ENCODE data around the gene TMEM14A. TPM values are rescaled to one million over a fixed set of nuclear protein-coding genes. Genes with fewer than 3 reads are reported as not detected.
"Not testable (repeated sequence)": the region's sequence is repeated elsewhere in the genome, so short reads cannot be mapped to it uniquely, and the experiment has no call there.

The TMEM14A gene
- polyA plus RNA-seq, 2 donors, result 30.8 to 43.2 TPM

DNA sequence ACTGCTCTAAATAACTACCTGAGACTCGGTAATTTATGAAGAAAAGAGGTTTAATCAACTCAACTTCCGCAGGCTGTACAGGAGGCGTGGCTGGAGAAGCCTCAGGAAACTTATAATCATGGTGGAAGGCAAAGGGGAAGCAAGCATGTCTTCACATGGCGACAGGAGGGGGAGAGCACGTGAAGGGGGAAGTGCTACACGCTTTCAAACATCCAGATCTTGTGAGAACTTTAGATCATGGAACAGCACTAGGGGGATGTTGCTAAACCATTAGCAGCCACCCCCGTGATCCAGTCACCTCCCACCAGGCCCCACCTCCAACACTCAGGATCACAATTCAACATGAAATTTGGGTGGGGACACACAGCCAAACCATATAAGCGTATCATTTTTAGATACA is 5.7 kb downstream of the TMEM14A start:
- not testable (repeated sequence) for H3K9me3 ChIP-seq (ENCODE audit: control insufficient read depth in 2 of 2, insufficient read depth in 1 of 2, low read depth in 1 of 2, low read length in 1 of 2); H3K27ac ChIP-seq (ENCODE audit: low read depth in 2 of 2, low read length in 1 of 2); H3K4me3 ChIP-seq (ENCODE audit: low read depth in 1 of 2, low read length in 2 of 2); H3K4me1 ChIP-seq (ENCODE audit: control insufficient read depth in 2 of 2, insufficient read depth in 2 of 2, low read length in 1 of 2); H3K27me3 ChIP-seq (ENCODE audit: control insufficient read depth in 1 of 2, insufficient read depth in 2 of 2, low read length in 2 of 2)
- 84 to 89% methylated on average over 8 of the region's 8 CpGs for WGBS, 2 donors
- peaks cover 8 to 10% of the 10 kb centered on the region in 2 donors for H3K36me3 ChIP-seq (ENCODE audit: control insufficient read depth in 2 of 2, insufficient read depth in 2 of 2, low read length in 1 of 2)

GRCh38 chr6:52681416-52681815 is 10.5 kb downstream of the TMEM14A start:
- Histone ChIP-seq H3K27me3 (ENCODE audit: control insufficient read depth in 1 of 2, insufficient read depth in 2 of 2, low read length in 2 of 2) (no peaks in the 10 kb centered on the region), H3K9me3 (ENCODE audit: control insufficient read depth in 2 of 2, insufficient read depth in 1 of 2, low read depth in 1 of 2, low read length in 1 of 2) (no peaks in the 10 kb centered on the region), H3K4me3 (ENCODE audit: low read depth in 1 of 2, low read length in 2 of 2) (no peak overlapping the region), H3K4me1 (ENCODE audit: control insufficient read depth in 2 of 2, insufficient read depth in 2 of 2, low read length in 1 of 2) (no peaks in the 10 kb centered on the region), H3K36me3 (ENCODE audit: control insufficient read depth in 2 of 2, insufficient read depth in 2 of 2, low read length in 1 of 2) (peaks cover 8 to 14% of the 10 kb centered on the region in 2 donors), H3K27ac (ENCODE audit: low read depth in 2 of 2, low read length in 1 of 2) (no peak overlapping the region)

DNA sequence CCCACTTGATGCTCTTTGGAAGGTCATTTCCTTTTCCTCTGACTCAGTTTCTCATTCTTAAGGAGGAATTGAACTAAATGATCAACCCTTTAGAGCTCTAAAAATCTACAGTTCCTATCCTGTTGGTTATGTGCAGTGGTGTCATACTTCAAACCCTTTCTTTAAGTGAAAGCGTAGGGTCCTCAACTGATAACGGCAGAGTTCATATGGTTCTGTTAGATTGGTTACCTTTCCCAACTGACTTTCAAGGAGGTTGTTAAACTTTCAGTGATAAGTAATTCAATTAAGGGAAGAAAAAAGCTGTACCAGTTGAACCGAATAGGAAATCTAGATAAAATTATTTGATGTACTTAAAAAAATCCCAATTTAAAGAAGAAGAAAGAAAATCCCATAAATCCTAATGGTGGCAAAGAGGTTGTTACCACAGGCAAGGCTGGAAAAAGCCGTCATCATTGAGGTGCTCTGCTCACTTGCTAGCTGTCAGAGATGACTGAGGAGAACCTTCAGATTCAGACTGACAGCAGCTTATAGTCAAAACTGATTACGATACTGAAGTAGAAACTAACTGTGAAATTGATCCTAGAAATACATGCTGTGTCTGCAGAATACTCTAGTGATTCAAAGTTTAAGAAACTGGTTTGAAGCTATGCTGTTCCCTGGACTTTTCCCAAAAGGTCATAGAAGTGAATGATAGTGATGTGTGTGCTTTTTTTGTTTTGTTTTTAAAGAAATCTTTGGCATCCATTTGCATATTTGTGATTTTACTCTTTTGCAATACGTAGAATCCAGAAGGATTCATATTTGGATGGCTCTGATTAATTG is 16.2 kb downstream of the TMEM14A start:
- no peak overlapping the region for H3K4me3 ChIP-seq (ENCODE audit: low read depth in 1 of 2, low read length in 2 of 2)
- WGBS, 2 donors, result 95% methylated on average over 6 of the region's 6 CpGs
- no peak overlapping the region for H3K27ac ChIP-seq (ENCODE audit: low read depth in 2 of 2, low read length in 1 of 2)
- peaks cover 0 to 2% of the 10 kb centered on the region in 2 donors for H3K36me3 ChIP-seq (ENCODE audit: control insufficient read depth in 2 of 2, insufficient read depth in 2 of 2, low read length in 1 of 2)
- no peaks in the 10 kb centered on the region for H3K4me1 ChIP-seq (ENCODE audit: control insufficient read depth in 2 of 2, insufficient read depth in 2 of 2, low read length in 1 of 2)
- H3K27me3 ChIP-seq (ENCODE audit: control insufficient read depth in 1 of 2, insufficient read depth in 2 of 2, low read length in 2 of 2), result no peaks in the 10 kb centered on the region
- no peaks in the 10 kb centered on the region for H3K9me3 ChIP-seq (ENCODE audit: control insufficient read depth in 2 of 2, insufficient read depth in 1 of 2, low read depth in 1 of 2, low read length in 1 of 2)

GRCh38 chr6:52689857-52690256 is 18.9 kb downstream of the TMEM14A start:
- Histone ChIP-seq H3K36me3 (ENCODE audit: control insufficient read depth in 2 of 2, insufficient read depth in 2 of 2, low read length in 1 of 2) (no peaks in the 10 kb centered on the region), H3K9me3 (ENCODE audit: control insufficient read depth in 2 of 2, insufficient read depth in 1 of 2, low read depth in 1 of 2, low read length in 1 of 2) (no peaks in the 10 kb centered on the region), H3K4me1 (ENCODE audit: control insufficient read depth in 2 of 2, insufficient read depth in 2 of 2, low read length in 1 of 2) (no peaks in the 10 kb centered on the region), H3K4me3 (ENCODE audit: low read depth in 1 of 2, low read length in 2 of 2) (no peak overlapping the region), H3K27ac (ENCODE audit: low read depth in 2 of 2, low read length in 1 of 2) (no peak overlapping the region), H3K27me3 (ENCODE audit: control insufficient read depth in 1 of 2, insufficient read depth in 2 of 2, low read length in 2 of 2) (no peaks in the 10 kb centered on the region)
- 93 to 94% methylated on average over 3 of the region's 3 CpGs for WGBS, 2 donors

DNA sequence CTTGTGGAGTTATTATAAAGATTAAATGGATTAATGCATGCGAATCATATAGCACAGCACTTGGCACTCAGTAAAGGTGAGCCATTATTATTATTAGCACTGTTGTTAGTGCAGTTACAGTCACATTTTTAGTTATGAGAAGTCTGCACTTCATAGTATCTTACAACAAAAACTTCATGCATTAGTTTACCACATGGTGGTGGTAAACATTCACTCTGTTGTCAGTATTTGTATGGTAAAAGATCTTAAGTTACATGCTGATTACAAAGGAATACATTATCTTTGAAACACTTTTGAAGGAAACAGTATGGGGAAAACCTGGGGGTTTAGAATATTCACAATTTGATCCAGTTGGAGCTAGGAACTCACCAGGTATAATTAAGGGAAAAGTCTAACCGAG is 20.8 kb downstream of the TMEM14A start:
- H3K27ac ChIP-seq (ENCODE audit: low read depth in 2 of 2, low read length in 1 of 2), result no peak overlapping the region
- 60 to 64% methylated on average over 2 of the region's 2 CpGs for WGBS, 2 donors
- no peaks in the 10 kb centered on the region for H3K9me3 ChIP-seq (ENCODE audit: control insufficient read depth in 2 of 2, insufficient read depth in 1 of 2, low read depth in 1 of 2, low read length in 1 of 2)
- no peaks in the 10 kb centered on the region for H3K27me3 ChIP-seq (ENCODE audit: control insufficient read depth in 1 of 2, insufficient read depth in 2 of 2, low read length in 2 of 2)
- H3K4me1 ChIP-seq (ENCODE audit: control insufficient read depth in 2 of 2, insufficient read depth in 2 of 2, low read length in 1 of 2), result no peaks in the 10 kb centered on the region
- H3K4me3 ChIP-seq (ENCODE audit: low read depth in 1 of 2, low read length in 2 of 2), result no peak overlapping the region
- no peaks in the 10 kb centered on the region for H3K36me3 ChIP-seq (ENCODE audit: control insufficient read depth in 2 of 2, insufficient read depth in 2 of 2, low read length in 1 of 2)

GRCh38 chr6:52693773-52694172 is 22.9 kb downstream of the TMEM14A start:
- WGBS, 2 donors, result 92 to 97% methylated on average over 4 of the region's 4 CpGs
- Histone ChIP-seq H3K9me3 (ENCODE audit: control insufficient read depth in 2 of 2, insufficient read depth in 1 of 2, low read depth in 1 of 2, low read length in 1 of 2) (no peaks in the 10 kb centered on the region), H3K27me3 (ENCODE audit: control insufficient read depth in 1 of 2, insufficient read depth in 2 of 2, low read length in 2 of 2) (no peaks in the 10 kb centered on the region), H3K4me3 (ENCODE audit: low read depth in 1 of 2, low read length in 2 of 2) (no peak overlapping the region), H3K36me3 (ENCODE audit: control insufficient read depth in 2 of 2, insufficient read depth in 2 of 2, low read length in 1 of 2) (no peaks in the 10 kb centered on the region), H3K27ac (ENCODE audit: low read depth in 2 of 2, low read length in 1 of 2) (no peak overlapping the region), H3K4me1 (ENCODE audit: control insufficient read depth in 2 of 2, insufficient read depth in 2 of 2, low read length in 1 of 2) (no peaks in the 10 kb centered on the region)

GRCh38 chr6:52694404-52694803 is 23.5 kb downstream of the TMEM14A start:
- no peak overlapping the region for H3K4me3 ChIP-seq (ENCODE audit: low read depth in 1 of 2, low read length in 2 of 2)
- WGBS, 2 donors, result 98 to 99% methylated on average over 2 of the region's 2 CpGs

GRCh38 chr6:52696418-52696817 is 25.5 kb downstream of the TMEM14A start:
- WGBS, 2 donors, result 36 to 67% methylated on average over 4 of the region's 4 CpGs
- Histone ChIP-seq H3K4me3 (ENCODE audit: low read depth in 1 of 2, low read length in 2 of 2) (no peak overlapping the region), H3K36me3 (ENCODE audit: control insufficient read depth in 2 of 2, insufficient read depth in 2 of 2, low read length in 1 of 2) (no peaks in the 10 kb centered on the region), H3K4me1 (ENCODE audit: control insufficient read depth in 2 of 2, insufficient read depth in 2 of 2, low read length in 1 of 2) (no peaks in the 10 kb centered on the region), H3K27ac (ENCODE audit: low read depth in 2 of 2, low read length in 1 of 2) (no peak overlapping the region), H3K27me3 (ENCODE audit: control insufficient read depth in 1 of 2, insufficient read depth in 2 of 2, low read length in 2 of 2) (no peaks in the 10 kb centered on the region), H3K9me3 (ENCODE audit: control insufficient read depth in 2 of 2, insufficient read depth in 1 of 2, low read depth in 1 of 2, low read length in 1 of 2) (no peaks in the 10 kb centered on the region)

More at GRCh38 chr6:52694404-52694803, 23.5 kb downstream of the TMEM14A start:
- no peak overlapping the region for H3K27ac ChIP-seq (ENCODE audit: low read depth in 2 of 2, low read length in 1 of 2)
- no peaks in the 10 kb centered on the region for H3K27me3 ChIP-seq (ENCODE audit: control insufficient read depth in 1 of 2, insufficient read depth in 2 of 2, low read length in 2 of 2)
- H3K36me3 ChIP-seq (ENCODE audit: control insufficient read depth in 2 of 2, insufficient read depth in 2 of 2, low read length in 1 of 2), result no peaks in the 10 kb centered on the region
- no peaks in the 10 kb centered on the region for H3K4me1 ChIP-seq (ENCODE audit: control insufficient read depth in 2 of 2, insufficient read depth in 2 of 2, low read length in 1 of 2)
- no peaks in the 10 kb centered on the region for H3K9me3 ChIP-seq (ENCODE audit: control insufficient read depth in 2 of 2, insufficient read depth in 1 of 2, low read depth in 1 of 2, low read length in 1 of 2)

- no peaks in the 10 kb centered on the region for H3K4me1 ChIP-seq (ENCODE audit: control insufficient read depth in 2 of 2, insufficient read depth in 2 of 2, low read length in 1 of 2)
- no peaks in the 10 kb centered on the region for H3K36me3 ChIP-seq (ENCODE audit: control insufficient read depth in 2 of 2, insufficient read depth in 2 of 2, low read length in 1 of 2)
- no peaks in the 10 kb centered on the region for H3K9me3 ChIP-seq (ENCODE audit: control insufficient read depth in 2 of 2, insufficient read depth in 1 of 2, low read depth in 1 of 2, low read length in 1 of 2)
- H3K27ac ChIP-seq (ENCODE audit: low read depth in 2 of 2, low read length in 1 of 2), result no peak overlapping the region
- WGBS, 2 donors, result 70 to 90% methylated on average over 2 of the region's 2 CpGs
- H3K27me3 ChIP-seq (ENCODE audit: control insufficient read depth in 1 of 2, insufficient read depth in 2 of 2, low read length in 2 of 2), result no peaks in the 10 kb centered on the region
- no peak overlapping the region for H3K4me3 ChIP-seq (ENCODE audit: low read depth in 1 of 2, low read length in 2 of 2)
Measured at GRCh38 chr6:52697903-52698302, 27.0 kb downstream of the TMEM14A start.

- H3K27ac ChIP-seq (ENCODE audit: low read depth in 2 of 2, low read length in 1 of 2), result no peak overlapping the region
- H3K4me1 ChIP-seq (ENCODE audit: control insufficient read depth in 2 of 2, insufficient read depth in 2 of 2, low read length in 1 of 2), result no peaks in the 10 kb centered on the region
- no peaks in the 10 kb centered on the region for H3K27me3 ChIP-seq (ENCODE audit: control insufficient read depth in 1 of 2, insufficient read depth in 2 of 2, low read length in 2 of 2)
- H3K9me3 ChIP-seq (ENCODE audit: control insufficient read depth in 2 of 2, insufficient read depth in 1 of 2, low read depth in 1 of 2, low read length in 1 of 2), result no peaks in the 10 kb centered on the region
- no peaks in the 10 kb centered on the region for H3K36me3 ChIP-seq (ENCODE audit: control insufficient read depth in 2 of 2, insufficient read depth in 2 of 2, low read length in 1 of 2)
- no peak overlapping the region for H3K4me3 ChIP-seq (ENCODE audit: low read depth in 1 of 2, low read length in 2 of 2)
Measured at GRCh38 chr6:52704060-52704459, 33.1 kb downstream of the TMEM14A start.

Data from esophagus (tissue), 2 donors.